ENCODE data around the gene OVCA2.

Gene OVCA2

GRCh38 chr17:2034157-2034556 is 7.7 kb upstream of the OVCA2 start:
- DNase-seq (ENCODE audit: low read depth) = peak; percentile 65
- no peak overlapping the region for H3K4me3 ChIP-seq (ENCODE audit: control insufficient read depth, low read depth, low read length)
- no peak for TF ChIP-seq CTCF (conservative IDR thresholded peaks at IDR 0.05; ENCODE audit: control insufficient read depth, insufficient read depth, low read depth, low read length)

- TF ChIP-seq CTCF (conservative IDR thresholded peaks at IDR 0.05; ENCODE audit: control insufficient read depth, insufficient read depth, low read depth, low read length) = no peak
- DNase-seq (ENCODE audit: low read depth) = peak; percentile 88
- no peak overlapping the region for H3K4me3 ChIP-seq (ENCODE audit: control insufficient read depth, low read depth, low read length)
These were observed 6.8 kb upstream of the OVCA2 start for GRCh38 chr17:2034806-2035540.

- no peak for TF ChIP-seq CTCF (conservative IDR thresholded peaks at IDR 0.05; ENCODE audit: control insufficient read depth, insufficient read depth, low read depth, low read length)
- no peak for DNase-seq (ENCODE audit: low read depth)
- H3K4me3 ChIP-seq (ENCODE audit: control insufficient read depth, low read depth, low read length) = no peak overlapping the region
These were observed 6.0 kb upstream of the OVCA2 start for GRCh38 chr17:2035541-2036488.

- TF ChIP-seq CTCF (conservative IDR thresholded peaks at IDR 0.05; ENCODE audit: control insufficient read depth, insufficient read depth, low read depth, low read length) = no peak
- H3K4me3 ChIP-seq (ENCODE audit: control insufficient read depth, low read depth, low read length) = no peak overlapping the region
- no peak for DNase-seq (ENCODE audit: low read depth)
These were observed 4.7 kb upstream of the OVCA2 start for GRCh38 chr17:2037155-2037554.

GRCh38 chr17:2040219-2040827 is 1.5 kb upstream of the OVCA2 start:
- no peak overlapping the region for H3K4me3 ChIP-seq (ENCODE audit: control insufficient read depth, low read depth, low read length)
- TF ChIP-seq CTCF (conservative IDR thresholded peaks at IDR 0.05; ENCODE audit: control insufficient read depth, insufficient read depth, low read depth, low read length) = no peak
- DNase-seq (ENCODE audit: low read depth) = no peak

GRCh38 chr17:2040942-2041560 is 771 bp upstream of the OVCA2 start:
- TF ChIP-seq CTCF (conservative IDR thresholded peaks at IDR 0.05; ENCODE audit: control insufficient read depth, insufficient read depth, low read depth, low read length) = no peak
- H3K4me3 ChIP-seq (ENCODE audit: control insufficient read depth, low read depth, low read length) = peak overlapping the region; percentile 90

More at GRCh38 chr17:2040942-2041560, 771 bp upstream of the OVCA2 start:
- no peak for DNase-seq (ENCODE audit: low read depth)
